ENCODE data around the gene ZNHIT6. TPM values are rescaled to one million over a fixed set of nuclear protein-coding genes. Genes with fewer than 3 reads are reported as not detected.

Gene ZNHIT6
- total RNA-seq, 1 donor from 2014 or later, result 24.6 TPM

DNA sequence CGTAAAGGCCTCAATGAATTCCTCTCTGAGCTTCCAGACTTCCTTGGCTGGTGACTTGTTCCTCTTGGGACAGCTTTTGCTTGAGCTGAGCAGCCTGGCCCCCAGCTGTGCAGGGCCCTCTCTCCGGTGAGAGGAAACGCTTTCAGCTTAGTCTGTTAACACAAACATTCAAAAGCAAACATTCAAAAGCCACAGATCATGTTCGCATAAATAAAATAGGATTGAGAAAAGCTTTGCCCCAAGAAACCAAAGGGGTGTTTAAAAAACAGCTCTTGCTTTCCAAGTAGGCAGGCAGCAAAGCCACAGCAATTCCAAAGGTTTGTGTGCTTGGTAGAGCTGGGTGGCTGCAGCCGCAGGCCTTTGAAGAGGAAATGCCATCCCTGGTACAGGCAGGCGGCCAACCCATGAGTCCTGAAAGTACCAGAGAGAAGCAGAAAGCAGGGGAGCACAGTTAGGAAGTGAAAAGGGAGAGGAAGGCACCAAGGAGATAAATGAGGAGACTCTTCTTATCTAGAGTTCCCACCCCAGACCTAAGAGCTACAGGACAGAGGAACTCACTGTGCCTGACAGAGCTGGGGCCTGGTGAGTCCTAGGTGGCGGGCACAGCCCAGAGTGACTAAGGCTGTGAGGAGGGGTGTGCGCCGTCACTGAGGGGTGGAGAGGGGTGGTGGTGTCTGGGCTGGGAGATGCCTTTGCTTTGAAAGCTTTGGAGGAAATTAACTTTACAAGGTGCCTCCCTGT lies 79.3 kb downstream of the ZNHIT6 start:
- intact Hi-C loops (cut with micrococcal nuclease), result no loop called here
- no peak overlapping the region for H3K4me3 Mint-ChIP-seq
- peak overlapping the region; percentile 73 for H3K27ac Mint-ChIP-seq
- DNase-seq (ENCODE audit: low spot score), result no peak
- H3K36me3 Mint-ChIP-seq (ENCODE audit: low read depth), result peaks cover 8% of the 10 kb centered on the region
- H3K9me3 Mint-ChIP-seq, result no peaks in the 10 kb centered on the region
- H3K4me1 Mint-ChIP-seq (ENCODE audit: low read depth), result no peaks in the 10 kb centered on the region
- no peaks in the 10 kb centered on the region for H3K27me3 Mint-ChIP-seq (ENCODE audit: insufficient read depth)

DNA sequence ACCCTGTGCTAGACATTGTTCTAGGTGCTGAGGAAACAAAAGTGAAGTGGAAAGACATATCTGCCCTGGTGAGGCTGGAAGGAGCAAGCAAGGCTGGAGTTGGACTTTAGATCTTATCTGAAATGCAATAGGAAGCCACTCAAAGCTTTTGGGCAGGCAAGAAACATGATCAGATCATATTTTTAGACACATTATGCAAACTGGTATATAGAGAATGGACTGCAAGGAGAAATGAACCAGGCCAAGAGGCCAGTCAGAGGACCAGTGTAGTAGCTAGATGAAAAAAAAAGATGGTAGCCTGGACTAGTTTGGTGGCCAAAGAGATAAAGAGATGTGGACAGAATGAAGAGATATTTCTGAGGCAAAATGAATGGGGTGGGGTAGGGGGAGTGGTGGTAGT lies 81.4 kb downstream of the ZNHIT6 start:
- H3K27ac Mint-ChIP-seq, result no peak overlapping the region
- DNase-seq (ENCODE audit: low spot score), result no peak
- no peak overlapping the region for H3K4me3 Mint-ChIP-seq
- peaks cover 16% of the 10 kb centered on the region for H3K36me3 Mint-ChIP-seq (ENCODE audit: low read depth)
- H3K9me3 Mint-ChIP-seq, result peaks cover 7% of the 10 kb centered on the region
- peaks cover 15% of the 10 kb centered on the region for H3K4me1 Mint-ChIP-seq (ENCODE audit: low read depth)
- intact Hi-C loops (cut with micrococcal nuclease), result no loop called here
- H3K27me3 Mint-ChIP-seq (ENCODE audit: insufficient read depth), result no peaks in the 10 kb centered on the region

DNA sequence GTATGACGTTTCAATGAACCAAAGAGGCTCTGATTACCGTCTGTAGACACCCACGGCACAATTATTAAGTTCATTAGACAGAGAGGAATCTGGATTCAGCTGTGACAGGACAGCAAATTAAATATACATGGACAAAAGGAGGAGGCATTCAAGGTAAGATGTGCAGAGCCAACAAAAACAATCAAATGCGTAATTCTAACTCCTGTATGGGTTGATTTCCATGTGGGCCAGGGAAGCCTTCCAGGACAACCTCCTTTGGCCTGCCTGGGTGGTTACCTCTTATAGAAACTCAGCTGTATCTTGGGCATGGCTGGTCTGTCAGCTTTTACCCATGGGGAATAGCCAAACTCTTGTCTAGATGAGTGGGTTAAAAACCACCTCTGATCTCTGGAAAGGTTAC lies 83.9 kb downstream of the ZNHIT6 start:
- intact Hi-C loops (cut with micrococcal nuclease), result no loop called here
- no peak overlapping the region for H3K4me3 Mint-ChIP-seq
- no peak overlapping the region for H3K27ac Mint-ChIP-seq
- H3K9me3 Mint-ChIP-seq, result peaks cover 25% of the 10 kb centered on the region
- no peaks in the 10 kb centered on the region for H3K27me3 Mint-ChIP-seq (ENCODE audit: insufficient read depth)
- H3K36me3 Mint-ChIP-seq (ENCODE audit: low read depth), result peaks cover 21% of the 10 kb centered on the region
- H3K4me1 Mint-ChIP-seq (ENCODE audit: low read depth), result peaks cover 15% of the 10 kb centered on the region
- DNase-seq (ENCODE audit: low spot score), result no peak

DNA sequence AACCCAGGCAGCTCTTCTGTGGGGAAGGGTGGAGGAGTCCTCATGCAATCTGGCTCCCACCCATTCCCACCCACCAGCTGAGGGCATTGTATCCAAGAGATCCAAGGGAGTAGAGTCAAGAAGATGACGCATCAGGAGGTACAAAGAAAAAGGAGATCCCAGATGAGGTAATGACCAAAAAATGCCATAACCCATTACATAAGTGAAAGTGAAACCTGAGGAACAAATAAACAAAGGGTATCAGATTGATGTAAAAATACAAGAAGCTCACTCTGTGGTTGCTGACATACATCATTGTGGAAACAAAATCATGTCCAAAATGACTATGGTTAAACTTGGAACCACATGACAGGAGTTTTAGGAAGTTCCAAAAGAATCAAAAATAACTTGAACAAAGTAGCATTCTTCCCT lies 85.2 kb downstream of the ZNHIT6 start:
- Mint-ChIP-seq H3K27ac (peak overlapping the region; percentile 18), H3K27me3 (ENCODE audit: insufficient read depth) (no peaks in the 10 kb centered on the region), H3K4me3 (no peak overlapping the region), H3K4me1 (ENCODE audit: low read depth) (peaks cover 15% of the 10 kb centered on the region), H3K9me3 (peaks cover 25% of the 10 kb centered on the region), H3K36me3 (ENCODE audit: low read depth) (peaks cover 15% of the 10 kb centered on the region)
- intact Hi-C loops (cut with micrococcal nuclease), result loop anchor here (1.0 kb wide), 3 partner anchors 37 to 347 kb away; partner anchors contain the start of genes BCL10 and ZNHIT6
- DNase-seq (ENCODE audit: low spot score), result no peak

DNA sequence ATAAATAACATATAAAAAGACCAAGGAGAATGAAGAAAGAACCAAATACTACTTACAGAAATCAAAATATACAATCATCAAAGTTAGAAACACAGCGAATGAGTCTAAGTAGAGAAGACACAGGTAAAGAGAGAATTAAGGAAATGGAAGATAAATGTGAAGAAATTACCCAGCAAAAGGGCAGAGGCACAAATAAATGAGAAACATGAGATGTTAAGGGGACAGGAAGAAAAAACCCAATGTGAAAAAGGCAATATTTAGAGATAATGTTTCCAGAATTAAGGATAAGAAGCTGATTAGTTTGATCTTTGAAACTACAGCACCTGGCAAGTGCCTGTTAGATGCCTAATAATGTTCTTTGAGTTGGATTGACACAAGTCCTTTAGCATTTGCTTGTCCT lies 86.8 kb downstream of the ZNHIT6 start:
- Mint-ChIP-seq H3K4me3 (no peak overlapping the region), H3K9me3 (peaks cover 25% of the 10 kb centered on the region), H3K27me3 (ENCODE audit: insufficient read depth) (no peaks in the 10 kb centered on the region), H3K36me3 (ENCODE audit: low read depth) (peaks cover 13% of the 10 kb centered on the region), H3K27ac (no peak overlapping the region), H3K4me1 (ENCODE audit: low read depth) (peaks cover 15% of the 10 kb centered on the region)
- intact Hi-C loops (cut with micrococcal nuclease), result no loop called here
- DNase-seq (ENCODE audit: low spot score), result no peak

DNA sequence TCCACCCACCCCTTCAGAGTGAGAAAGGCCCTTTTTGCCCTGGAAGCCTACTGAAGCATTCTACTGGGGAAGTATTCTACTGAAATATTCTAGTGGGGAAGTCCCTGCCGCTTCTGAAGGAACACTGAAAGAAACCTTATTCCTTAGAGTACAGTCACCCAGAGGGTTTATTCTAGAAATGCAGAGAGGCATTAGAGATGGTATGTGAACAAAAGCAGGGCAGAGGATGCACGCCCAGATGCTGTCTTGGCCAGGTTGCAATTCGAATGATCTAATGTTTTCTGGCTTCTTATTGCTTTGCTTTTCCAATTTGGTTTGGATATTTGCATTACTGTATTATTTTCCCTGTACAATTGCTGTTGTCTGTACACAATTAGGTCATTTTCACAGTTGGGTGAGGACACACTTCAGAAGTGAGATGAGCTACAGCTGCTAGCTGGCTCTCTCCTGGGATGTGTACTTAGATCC lies 90.6 kb downstream of the ZNHIT6 start:
- DNase-seq (ENCODE audit: low spot score), result no peak
- H3K27ac Mint-ChIP-seq, result no peak overlapping the region
- peaks cover 13% of the 10 kb centered on the region for H3K36me3 Mint-ChIP-seq (ENCODE audit: low read depth)
- peaks cover 25% of the 10 kb centered on the region for H3K9me3 Mint-ChIP-seq
- H3K27me3 Mint-ChIP-seq (ENCODE audit: insufficient read depth), result no peaks in the 10 kb centered on the region
- H3K4me1 Mint-ChIP-seq (ENCODE audit: low read depth), result peaks cover 7% of the 10 kb centered on the region
- H3K4me3 Mint-ChIP-seq, result no peak overlapping the region
- intact Hi-C loops (cut with micrococcal nuclease), result no loop called here

DNA sequence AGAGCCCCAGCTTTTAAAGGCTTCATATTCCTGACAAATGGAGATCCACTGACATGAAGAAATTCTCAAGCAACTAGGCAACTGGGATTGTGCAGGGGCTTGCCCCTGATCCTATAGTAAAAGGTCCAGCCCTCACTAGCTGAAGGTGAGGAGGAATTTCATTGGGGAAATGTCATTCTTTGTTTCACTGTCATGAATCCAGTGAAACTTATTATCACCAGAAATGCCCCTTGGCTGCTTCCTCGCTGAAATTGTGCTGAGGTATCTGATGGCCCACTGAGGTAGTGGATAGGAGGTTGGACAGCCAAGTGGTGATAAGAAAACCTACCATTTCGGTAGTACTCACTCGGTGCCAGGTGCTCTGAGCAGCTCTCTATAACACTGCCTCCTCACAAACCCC lies 91.5 kb downstream of the ZNHIT6 start:
- Mint-ChIP-seq H3K4me3 (no peak overlapping the region), H3K27me3 (ENCODE audit: insufficient read depth) (no peaks in the 10 kb centered on the region), H3K36me3 (ENCODE audit: low read depth) (peaks cover 5% of the 10 kb centered on the region), H3K9me3 (peaks cover 17% of the 10 kb centered on the region), H3K4me1 (ENCODE audit: low read depth) (no peaks in the 10 kb centered on the region), H3K27ac (no peak overlapping the region)
- intact Hi-C loops (cut with micrococcal nuclease), result no loop called here
- DNase-seq (ENCODE audit: low spot score), result no peak

DNA sequence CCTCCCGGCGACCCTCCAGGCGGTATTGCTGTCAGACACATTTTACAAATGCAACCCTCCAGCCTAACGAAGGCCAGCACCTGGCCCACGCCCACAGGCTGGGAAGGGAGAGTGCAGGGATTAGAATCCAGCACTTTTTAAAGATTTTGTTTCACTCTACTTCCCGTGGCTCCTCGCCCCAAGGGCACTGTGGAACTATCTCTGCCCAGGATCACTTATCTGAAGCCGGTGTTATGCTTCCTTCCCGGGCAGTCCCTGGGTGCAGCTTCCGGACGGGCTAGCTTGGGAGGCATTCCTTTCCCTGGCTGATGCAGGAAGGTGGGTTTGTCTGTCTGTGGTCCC lies 91.9 kb downstream of the ZNHIT6 start:
- Mint-ChIP-seq H3K36me3 (ENCODE audit: low read depth) (peaks cover 4% of the 10 kb centered on the region), H3K9me3 (peaks cover 14% of the 10 kb centered on the region), H3K27ac (no peak overlapping the region), H3K4me3 (no peak overlapping the region), H3K4me1 (ENCODE audit: low read depth) (no peaks in the 10 kb centered on the region), H3K27me3 (ENCODE audit: insufficient read depth) (no peaks in the 10 kb centered on the region)
- intact Hi-C loops (cut with micrococcal nuclease), result no loop called here
- no peak for DNase-seq (ENCODE audit: low spot score)

DNA sequence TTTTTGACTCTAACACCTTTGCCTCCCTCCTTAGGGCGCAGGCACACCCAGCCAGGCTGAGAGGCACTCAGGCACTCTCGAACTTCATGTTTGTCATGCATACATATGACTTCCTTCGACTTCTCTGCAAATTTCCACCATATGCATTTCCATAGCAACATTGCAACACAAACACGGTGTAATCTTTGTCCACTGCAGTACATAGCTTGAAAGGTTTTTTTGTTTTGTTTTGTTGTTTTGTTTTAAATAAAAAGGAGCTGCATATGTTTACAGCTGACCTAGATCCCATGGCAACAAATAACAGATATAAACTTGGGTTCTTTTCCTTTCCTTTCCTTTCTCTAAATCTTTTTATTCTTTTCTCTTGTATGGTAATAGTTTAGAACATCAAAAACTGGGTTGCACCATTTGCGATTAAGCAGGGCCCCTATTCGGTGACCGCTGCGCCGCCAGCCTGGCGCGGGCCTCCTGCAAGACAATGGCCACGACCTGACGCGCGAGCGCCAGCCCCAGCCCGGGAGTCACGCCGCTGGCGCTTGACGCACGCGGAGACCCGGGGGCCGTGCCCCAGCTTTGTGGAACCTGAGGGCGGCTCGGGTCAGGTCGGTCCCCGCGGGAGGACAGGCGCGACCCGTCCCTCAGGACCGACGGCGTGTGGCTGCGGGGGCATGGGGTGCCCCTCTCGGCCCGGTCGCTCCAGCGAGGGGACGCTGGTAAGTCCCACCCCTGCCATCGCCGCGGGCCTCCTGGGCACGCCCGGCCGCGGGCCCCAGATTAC lies 92.5 kb downstream of the ZNHIT6 start:
- Mint-ChIP-seq H3K4me1 (ENCODE audit: low read depth) (no peaks in the 10 kb centered on the region), H3K9me3 (peaks cover 9% of the 10 kb centered on the region), H3K4me3 (no peak overlapping the region), H3K36me3 (ENCODE audit: low read depth) (peaks cover 3% of the 10 kb centered on the region), H3K27ac (no peak overlapping the region), H3K27me3 (ENCODE audit: insufficient read depth) (no peaks in the 10 kb centered on the region)
- no peak for DNase-seq (ENCODE audit: low spot score)
- intact Hi-C loops (cut with micrococcal nuclease), result no loop called here

DNA sequence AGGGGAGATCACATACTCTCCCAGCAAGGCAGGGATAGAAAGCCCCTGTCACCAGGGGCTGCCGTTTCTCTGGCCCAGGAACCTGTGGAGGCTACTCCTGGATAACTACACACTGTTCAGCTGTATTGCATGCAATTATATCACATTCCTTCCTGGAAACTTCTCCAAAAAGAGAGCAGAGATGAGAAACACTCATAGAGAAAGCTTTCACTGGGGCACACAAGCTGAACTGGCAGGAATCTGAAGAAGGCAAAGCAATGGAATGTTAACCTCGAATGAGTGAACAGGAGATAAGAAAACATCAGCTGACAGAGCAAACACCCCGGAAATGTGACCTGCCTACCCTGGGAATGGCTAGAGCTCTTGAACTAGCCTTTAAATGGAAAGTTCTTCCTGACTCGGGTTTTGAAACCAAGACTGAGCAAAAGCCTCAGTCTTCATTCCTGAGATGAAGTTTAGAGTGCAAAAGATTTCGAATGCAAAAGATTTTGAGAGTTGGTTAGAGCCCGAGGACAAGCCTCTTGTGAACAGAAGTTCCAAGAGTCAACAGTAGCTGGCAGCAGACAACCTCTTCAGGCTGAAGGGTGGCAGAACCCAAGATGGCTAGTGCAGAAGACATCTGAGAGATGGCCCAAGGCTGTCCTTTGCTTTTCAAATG lies 95.4 kb downstream of the ZNHIT6 start:
- H3K4me3 Mint-ChIP-seq, result no peak overlapping the region
- H3K4me1 Mint-ChIP-seq (ENCODE audit: low read depth), result no peaks in the 10 kb centered on the region
- H3K36me3 Mint-ChIP-seq (ENCODE audit: low read depth), result no peaks in the 10 kb centered on the region

DNA sequence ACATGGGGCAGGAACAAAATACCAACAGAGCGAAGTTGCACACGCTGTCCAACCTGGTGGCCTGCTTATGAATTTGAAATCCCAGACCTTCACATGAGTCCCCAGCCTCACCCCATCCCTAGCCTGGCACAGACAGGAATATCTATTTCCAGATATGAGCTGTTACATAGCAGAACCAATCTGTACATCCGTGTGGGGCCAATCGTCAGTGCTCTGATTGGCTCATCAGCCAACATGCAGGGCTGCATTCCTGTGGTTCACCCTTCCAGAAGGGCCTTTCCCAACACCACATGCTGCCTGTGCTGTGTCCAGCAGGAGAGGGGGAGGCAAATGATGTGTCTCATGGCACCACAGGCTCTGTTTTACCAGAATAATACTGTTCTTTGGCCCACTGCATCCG lies 96.4 kb downstream of the ZNHIT6 start:
- no peaks in the 10 kb centered on the region for H3K4me1 Mint-ChIP-seq (ENCODE audit: low read depth)
- no peaks in the 10 kb centered on the region for H3K27me3 Mint-ChIP-seq (ENCODE audit: insufficient read depth)
- no peak for DNase-seq (ENCODE audit: low spot score)
- no peaks in the 10 kb centered on the region for H3K9me3 Mint-ChIP-seq
- no peak overlapping the region for H3K27ac Mint-ChIP-seq
- H3K36me3 Mint-ChIP-seq (ENCODE audit: low read depth), result no peaks in the 10 kb centered on the region
- no peak overlapping the region for H3K4me3 Mint-ChIP-seq
- intact Hi-C loops (cut with micrococcal nuclease), result no loop called here

More for the DNA sequence above, 95.4 kb downstream of the ZNHIT6 start:
- intact Hi-C loops (cut with micrococcal nuclease), result no loop called here
- Mint-ChIP-seq H3K27me3 (ENCODE audit: insufficient read depth) (no peaks in the 10 kb centered on the region), H3K27ac (no peak overlapping the region), H3K9me3 (no peaks in the 10 kb centered on the region)
- DNase-seq (ENCODE audit: low spot score), result no peak

DNA sequence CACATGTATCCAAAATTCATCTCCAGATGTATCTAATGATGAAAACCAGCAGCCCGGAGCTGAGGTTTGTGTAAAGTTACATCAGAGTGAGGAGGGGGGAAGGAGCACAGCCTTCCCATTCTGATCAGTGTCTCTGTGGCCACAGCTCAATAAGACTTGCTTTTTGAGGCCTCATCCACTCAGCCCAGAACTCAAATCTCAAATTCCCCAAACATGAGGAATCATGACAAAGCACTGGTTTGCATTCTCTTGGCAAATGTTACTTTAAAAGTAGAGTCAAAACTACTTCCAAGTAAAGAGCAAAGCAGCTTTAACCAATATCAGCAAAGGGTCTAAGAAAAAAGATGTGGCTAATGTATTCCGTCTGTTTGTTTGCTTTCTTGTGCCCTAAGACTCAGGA lies 96.8 kb downstream of the ZNHIT6 start:
- Mint-ChIP-seq H3K27ac (no peak overlapping the region), H3K4me1 (ENCODE audit: low read depth) (no peaks in the 10 kb centered on the region), H3K27me3 (ENCODE audit: insufficient read depth) (no peaks in the 10 kb centered on the region), H3K4me3 (no peak overlapping the region), H3K36me3 (ENCODE audit: low read depth) (no peaks in the 10 kb centered on the region), H3K9me3 (no peaks in the 10 kb centered on the region)
- DNase-seq (ENCODE audit: low spot score), result no peak
- intact Hi-C loops (cut with micrococcal nuclease), result no loop called here

DNA sequence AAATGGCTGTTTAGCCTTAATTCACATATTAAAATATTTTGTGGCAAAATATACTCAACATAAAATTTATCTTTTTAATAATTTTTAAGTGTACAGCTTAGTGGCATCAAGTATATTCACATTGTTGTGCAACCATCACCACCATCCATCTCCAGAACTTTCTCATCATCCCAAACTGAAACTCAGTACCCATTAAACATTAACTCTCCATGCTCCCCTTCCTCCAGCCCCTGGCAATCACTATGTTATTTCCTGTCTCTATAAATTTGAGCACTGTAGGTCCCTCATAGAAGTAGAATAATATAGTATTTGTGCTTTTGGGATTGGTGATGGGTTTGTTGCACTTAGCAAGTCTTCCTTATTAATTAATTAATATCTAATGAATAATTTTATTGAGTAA lies 98.3 kb downstream of the ZNHIT6 start:
- no peaks in the 10 kb centered on the region for H3K9me3 Mint-ChIP-seq
- H3K4me1 Mint-ChIP-seq (ENCODE audit: low read depth), result no peaks in the 10 kb centered on the region
- no peak for DNase-seq (ENCODE audit: low spot score)
- no peak overlapping the region for H3K27ac Mint-ChIP-seq
- H3K27me3 Mint-ChIP-seq (ENCODE audit: insufficient read depth), result no peaks in the 10 kb centered on the region
- no peaks in the 10 kb centered on the region for H3K36me3 Mint-ChIP-seq (ENCODE audit: low read depth)
- H3K4me3 Mint-ChIP-seq, result no peak overlapping the region
- intact Hi-C loops (cut with micrococcal nuclease), result no loop called here

Measured in activated T-helper 1 cell treated with anti-CD3 and anti-CD28 coated beads, Interleukin-12 subunit alpha, Interleukin-12 subunit beta, Interleukin-2, Interleukin-4 antibody, amounts not matched to agents 30 ng/mL and 10 ng/mL and 1 ng/mL, durations not matched to agents 14 hours and 24 hours and 36 hours (primary cell).